HG03280 (cell line): ENCODE data around the gene RHOD.

ENCODE experiments used
- ATAC-seq: cut with Tn5 transposase; IDR thresholded peaks from one replicate; pipeline ENCODE4 v1.9.1; 2021; ENCODE audit warnings: mild to moderate bottlenecking, moderate library complexity; ENCODE audit not compliant: unreplicated experiment

The RHOD gene

GRCh38 chr11:67056267-67057204 lies at the start of gene RHOD:
Gene RHOD, plus strand, starts transcription at chr11:67056847. Its CDS starts 56 bp downstream, at chr11:67056903.
- no peak for ATAC-seq

GRCh38 chr11:67007126-67007525 lies 49.5 kb upstream of the RHOD start:
- no peak for ATAC-seq

- ATAC-seq, result no peak
Observed at GRCh38 chr11:67010296-67010905, 46.2 kb upstream of the RHOD start.

GRCh38 chr11:67013511-67014045 lies 43.1 kb upstream of the RHOD start:
- no peak for ATAC-seq

- no peak for ATAC-seq
Observed at GRCh38 chr11:67014343-67014742, 42.3 kb upstream of the RHOD start.

GRCh38 chr11:67015048-67015447 lies 41.6 kb upstream of the RHOD start:
- no peak for ATAC-seq

- ATAC-seq, result no peak
Observed at GRCh38 chr11:67016550-67016949, 40.1 kb upstream of the RHOD start.

GRCh38 chr11:67020949-67021348 lies 35.7 kb upstream of the RHOD start:
- no peak for ATAC-seq

- ATAC-seq, result no peak
Observed at GRCh38 chr11:67022341-67022933, 34.2 kb upstream of the RHOD start.

- no peak for ATAC-seq
Observed at GRCh38 chr11:67022961-67023956, 33.4 kb upstream of the RHOD start, which contains the start of gene SYT12. Gene SYT12, plus strand, starts transcription at chr11:67023134. Its CDS starts 7,011 bp downstream, at chr11:67030145.

- ATAC-seq, result no peak
Observed at GRCh38 chr11:67023957-67024353, 32.7 kb upstream of the RHOD start.

- ATAC-seq, result no peak
Observed at GRCh38 chr11:67024410-67024809, 32.2 kb upstream of the RHOD start.

- no peak for ATAC-seq
Observed at GRCh38 chr11:67024966-67025365, 31.7 kb upstream of the RHOD start.

GRCh38 chr11:67025750-67026149 lies 30.9 kb upstream of the RHOD start:
- ATAC-seq, result no peak

- ATAC-seq, result no peak
Observed at GRCh38 chr11:67026941-67027340, 29.7 kb upstream of the RHOD start.

GRCh38 chr11:67027483-67027930 lies 29.1 kb upstream of the RHOD start:
- peak; percentile 13 for ATAC-seq

GRCh38 chr11:67027943-67028542 lies 28.6 kb upstream of the RHOD start:
- peak; percentile 69 for ATAC-seq

GRCh38 chr11:67029146-67029545 lies 27.5 kb upstream of the RHOD start:
- no peak for ATAC-seq

GRCh38 chr11:67030976-67031375 lies 25.7 kb upstream of the RHOD start:
- no peak for ATAC-seq
